Stimulated activated CD8-positive, alpha-beta memory T cell treated with anti-CD3 and anti-CD28 coated beads, Interleukin-7, amount 100 ng/mL, for 4 hours (primary cell): ENCODE measurements around the gene STT3A.
"Not testable (repeated sequence)": the region's sequence is repeated elsewhere in the genome, so short reads cannot be mapped to it uniquely, and the experiment has no call there.

Experiments
- DNase-seq, 2 donors: peaks; one replicate each; pipeline ENCODE4 v3.0.0-alpha.2; 2020; ENCODE audit warnings: low read depth in 2 of 2

STT3A gene

DNA sequence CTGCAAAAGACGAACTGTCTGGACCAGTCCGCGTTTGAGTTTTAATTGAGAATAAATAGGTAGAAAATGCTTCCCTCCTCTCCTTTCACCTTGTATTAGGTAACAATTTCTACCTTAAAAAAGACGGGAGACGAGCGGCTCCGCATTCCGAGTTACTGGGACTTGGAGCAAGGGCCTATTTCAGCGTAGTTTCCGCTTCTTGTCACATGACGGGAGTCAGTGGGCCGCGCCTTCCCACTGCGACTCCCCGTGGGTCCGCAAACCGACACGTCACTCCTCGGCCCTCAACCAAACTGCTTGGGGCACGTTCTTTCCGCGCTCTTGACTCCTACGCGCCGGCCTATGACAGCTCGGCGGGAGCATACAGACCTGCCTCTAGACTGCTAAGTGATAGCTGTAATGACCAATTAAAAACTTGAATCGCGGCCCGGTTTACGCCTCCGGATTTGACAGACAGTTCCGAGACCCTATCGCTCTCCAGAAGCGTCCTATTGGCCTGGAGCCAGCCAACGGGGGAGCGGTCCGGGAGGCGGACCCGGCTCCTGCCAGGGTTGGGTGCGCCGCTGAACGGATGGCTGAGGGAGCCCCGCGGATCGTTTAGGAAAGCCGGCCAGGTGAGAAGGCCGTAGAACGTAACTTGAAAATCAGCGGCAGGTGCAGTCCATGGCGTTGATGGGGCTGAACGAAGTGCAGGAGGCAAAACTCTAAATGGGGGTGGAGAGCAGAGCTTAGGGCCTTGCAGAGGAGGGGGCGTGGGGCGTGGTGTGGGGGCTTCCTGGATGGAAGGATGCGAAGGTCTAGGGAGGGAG is at the start of gene STT3A:
Gene STT3A, plus strand, starts transcription at position 548 of the 809 bp plus-strand sequence. CDS start 3,064 bp downstream, outside the sequence.
- peak; percentile 98 to 99 for DNase-seq

- DNase-seq: no peak
Measured at GRCh38 chr11:125550780-125551179, 41.9 kb upstream of the STT3A start.

DNA sequence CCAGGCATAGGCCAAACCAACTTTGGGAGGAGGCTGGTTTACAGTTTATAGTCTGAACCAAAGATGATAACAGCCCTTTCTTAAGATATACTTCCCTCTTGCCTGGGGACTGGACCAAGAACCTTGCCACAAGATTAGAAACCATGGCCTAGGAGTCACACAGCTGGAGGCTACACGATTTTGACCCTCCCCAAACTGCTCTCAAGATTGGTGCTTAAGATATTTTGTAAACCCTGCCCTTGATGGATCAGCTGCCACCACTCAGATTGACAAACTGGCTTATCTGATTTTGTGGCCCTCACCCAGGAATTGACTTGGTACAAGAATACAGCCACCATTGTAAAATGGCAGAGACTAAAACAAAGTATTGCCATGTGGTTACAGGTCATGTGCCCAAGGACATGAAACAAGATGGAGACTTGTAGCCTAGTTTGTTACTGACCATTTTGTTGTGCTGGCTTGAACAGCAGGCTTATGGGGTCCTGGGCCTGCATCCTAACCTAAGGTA is 40.8 kb upstream of the STT3A start:
- no peak for DNase-seq

DNA sequence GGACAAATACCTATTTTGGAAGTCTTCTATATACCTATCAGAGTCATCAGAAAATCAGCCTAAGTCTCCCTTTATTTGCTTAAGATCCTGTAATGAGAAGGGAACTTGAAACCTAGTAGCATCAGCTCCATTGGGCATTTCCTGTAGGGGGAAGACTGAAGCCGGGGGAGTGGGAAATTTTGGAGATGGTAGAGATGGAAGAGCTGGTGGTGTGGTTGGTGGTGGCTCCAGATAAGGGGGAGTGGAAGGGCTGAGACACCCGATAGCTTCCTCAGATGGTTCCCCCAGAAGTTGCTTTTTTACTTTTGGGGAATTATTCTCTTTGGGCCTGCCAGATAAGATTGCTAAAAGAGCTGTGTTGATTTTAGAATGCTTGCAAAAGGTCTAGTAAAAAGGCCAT is 39.7 kb upstream of the STT3A start:
- no peak for DNase-seq

GRCh38 chr11:125553357-125553756 is 39.3 kb upstream of the STT3A start:
- no peak for DNase-seq

DNA sequence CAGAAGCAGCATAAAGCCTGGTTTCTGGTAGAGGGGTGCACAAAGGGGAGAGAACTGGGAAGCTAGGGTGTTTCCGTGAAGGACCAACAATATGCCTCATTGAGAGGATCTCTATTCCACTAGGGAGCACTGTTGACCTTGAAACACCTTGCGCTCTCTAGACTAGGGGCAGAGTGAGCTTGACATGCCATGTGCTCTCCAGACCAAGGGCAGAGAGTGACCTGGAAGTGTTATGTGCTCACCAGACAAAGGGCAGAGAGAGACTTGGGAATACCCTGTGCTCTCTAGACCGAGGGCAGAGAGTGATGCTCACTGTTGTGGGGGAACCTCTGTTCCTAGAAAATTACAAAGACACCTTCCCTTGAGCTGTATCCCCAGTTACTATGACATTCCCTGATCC is 38.6 kb upstream of the STT3A start:
- DNase-seq: no peak

DNA sequence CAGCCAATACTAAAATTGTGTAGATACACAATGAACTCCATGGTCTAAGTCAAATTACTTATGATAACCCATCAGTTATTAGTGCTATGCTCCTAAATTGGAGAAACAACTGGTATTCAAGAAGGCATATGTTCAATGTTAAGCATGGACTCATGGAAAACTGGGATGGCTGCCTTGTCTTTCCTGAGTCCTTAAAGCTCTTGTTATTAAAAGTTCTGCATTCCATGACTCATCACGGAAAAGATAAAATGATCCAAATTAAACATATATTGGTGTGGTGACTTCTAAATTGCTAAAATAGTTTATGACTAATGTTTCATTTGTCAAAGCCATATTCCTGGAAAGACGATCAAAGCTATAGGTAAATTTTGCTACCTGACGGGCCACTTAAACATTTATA is 32.8 kb upstream of the STT3A start:
- no peak for DNase-seq

DNA sequence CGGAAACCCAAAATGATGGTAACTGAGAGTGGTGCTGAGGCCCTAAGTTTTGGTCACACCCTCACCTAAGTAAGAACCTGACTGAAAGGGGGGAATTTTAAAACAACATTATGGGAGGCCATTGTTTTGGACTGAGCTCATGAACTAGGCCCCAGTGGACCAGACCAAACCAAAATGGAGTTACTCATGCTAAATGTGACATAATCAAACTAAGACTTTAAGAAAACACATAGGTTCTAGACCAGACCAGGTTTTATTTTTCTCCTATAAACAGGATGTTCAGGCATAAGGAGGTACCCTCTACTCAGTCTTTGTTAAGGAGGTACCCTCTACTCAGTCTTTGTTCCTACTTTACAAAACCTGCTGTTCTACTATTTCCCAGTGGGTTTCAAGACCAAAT is 30.7 kb upstream of the STT3A start:
- no peak for DNase-seq

GRCh38 chr11:125562430-125562829 is 30.2 kb upstream of the STT3A start:
- DNase-seq: no peak

- DNase-seq: no peak
Measured at GRCh38 chr11:125564357-125564756, 28.3 kb upstream of the STT3A start.

DNA sequence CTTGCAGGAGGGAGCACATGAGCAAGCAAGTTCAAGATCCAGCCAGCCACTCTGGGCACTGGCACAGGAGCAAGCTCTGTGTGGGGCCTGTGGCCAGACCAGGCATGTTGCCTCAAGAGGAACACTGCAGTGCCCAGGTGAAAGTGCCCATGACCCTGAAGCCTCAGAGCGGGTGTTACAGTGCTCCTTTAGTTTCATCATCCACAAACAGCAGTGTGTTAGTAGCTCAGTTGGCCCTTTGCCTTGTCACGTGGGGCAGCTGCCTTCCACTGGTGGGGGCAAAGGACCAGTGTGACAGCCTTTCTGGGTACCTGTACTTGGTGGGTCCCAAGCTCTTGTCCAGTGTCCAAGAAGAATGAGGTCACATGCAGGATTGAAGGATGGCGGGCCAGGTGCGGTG is 26.4 kb upstream of the STT3A start:
- DNase-seq: no peak

- peak; percentile 75 to 86 for DNase-seq
Measured at GRCh38 chr11:125568970-125569914, 23.4 kb upstream of the STT3A start, which contains the start of gene EI24. EI24 (plus strand) TSS chr11:125569477; CDS start chr11:125572528, 3,051 bp downstream.

GRCh38 chr11:125569915-125570621 is 22.6 kb upstream of the STT3A start:
- no peak for DNase-seq

DNA sequence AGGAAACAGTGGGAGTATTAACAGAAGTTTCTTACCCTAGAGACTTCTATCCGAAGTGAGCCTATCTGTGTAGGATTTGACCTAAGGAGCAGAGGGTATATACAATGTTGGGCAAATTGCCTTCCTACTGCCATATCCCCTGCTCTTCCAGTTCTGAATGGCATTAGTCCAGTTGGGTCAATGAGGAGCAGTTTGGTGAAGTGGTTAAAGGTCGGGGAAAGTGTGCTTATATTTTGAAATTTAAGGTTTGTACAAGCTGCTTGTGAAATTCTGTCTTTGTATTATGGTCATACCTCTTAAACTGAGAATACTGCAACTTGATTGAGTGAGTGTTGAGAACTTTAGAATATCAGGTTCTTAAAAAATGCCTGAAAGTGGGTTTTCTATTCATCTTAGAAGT is 21.7 kb upstream of the STT3A start:
- DNase-seq: no peak

DNA sequence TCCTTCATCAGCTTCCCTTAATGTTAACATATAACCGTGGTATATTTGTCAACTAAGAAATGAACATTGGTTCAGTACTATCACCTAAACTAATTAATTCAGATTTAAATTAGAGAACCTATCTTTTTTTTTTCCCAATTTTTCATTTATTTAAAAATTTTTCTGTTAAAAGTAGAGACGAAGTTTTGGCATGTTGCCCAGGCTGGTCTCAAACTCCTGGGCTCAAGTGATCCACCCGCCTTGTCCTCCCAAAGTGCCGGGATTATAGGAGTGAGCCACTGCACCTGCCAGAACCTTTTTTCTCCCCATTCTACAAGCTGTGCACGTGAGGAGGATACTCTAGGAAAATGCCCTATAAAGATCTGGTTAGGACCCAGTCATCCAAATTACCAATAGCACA is 19.7 kb upstream of the STT3A start:
- DNase-seq: no peak

GRCh38 chr11:125577181-125577580 is 15.5 kb upstream of the STT3A start:
- not testable (repeated sequence) for DNase-seq

DNA sequence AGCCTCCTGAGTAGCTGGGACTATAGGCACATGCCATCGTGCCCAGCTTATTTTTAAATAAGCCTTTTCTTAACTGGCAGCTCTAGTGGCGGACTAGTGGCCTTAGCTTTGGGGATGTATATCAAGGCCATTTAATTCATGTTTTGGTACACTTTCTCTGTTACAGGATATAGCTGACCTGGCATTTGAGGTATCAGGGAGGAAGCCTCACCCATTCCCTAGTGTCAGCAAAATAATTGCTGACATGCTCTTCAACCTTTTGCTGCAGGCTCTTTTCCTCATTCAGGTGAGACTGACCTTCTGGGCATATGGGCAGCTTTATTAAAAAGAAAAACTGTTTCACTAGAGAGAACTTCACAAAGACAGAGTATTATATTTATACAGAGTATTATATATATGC is 13.9 kb upstream of the STT3A start:
- DNase-seq: no peak

GRCh38 chr11:125579811-125580210 is 12.8 kb upstream of the STT3A start:
- DNase-seq: no peak

DNA sequence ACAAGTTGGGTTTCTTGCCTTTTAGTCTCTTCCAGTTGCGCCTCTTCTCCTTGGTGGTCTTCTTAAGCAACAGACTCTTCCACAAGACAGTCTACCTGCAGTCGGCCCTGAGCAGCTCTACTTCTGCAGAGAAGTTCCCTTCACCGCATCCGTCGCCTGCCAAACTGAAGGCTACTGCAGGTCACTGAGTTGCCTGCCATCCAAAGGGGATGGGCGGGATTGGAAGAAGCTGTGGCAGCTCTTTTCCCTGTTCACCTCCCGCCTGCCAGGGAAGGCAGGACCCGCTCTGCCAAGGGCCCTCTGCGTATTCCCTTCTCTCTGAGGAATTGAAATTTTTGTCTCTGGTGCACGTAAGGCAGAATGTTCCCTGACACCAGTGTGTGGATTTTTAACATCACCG is 9.2 kb upstream of the STT3A start:
- no peak for DNase-seq

DNA sequence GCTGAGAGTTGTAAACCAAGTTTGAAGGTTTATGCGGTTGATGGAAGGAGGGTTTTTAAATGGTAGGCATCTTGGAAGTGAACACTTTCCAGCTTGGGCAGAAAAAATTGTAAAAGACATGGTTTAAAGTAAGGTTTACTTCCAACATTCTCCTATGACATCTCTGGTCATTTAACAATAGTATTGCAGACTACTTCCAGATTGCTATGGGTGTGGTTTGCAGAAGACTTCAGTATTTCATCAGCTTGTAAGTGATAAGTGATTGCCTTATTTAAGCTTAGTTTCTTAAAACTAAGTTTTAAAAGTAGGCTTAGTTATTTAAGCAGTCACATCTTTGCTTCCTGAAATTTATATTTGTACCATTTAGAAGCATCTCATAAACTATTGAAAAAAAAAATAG is 7.2 kb upstream of the STT3A start:
- DNase-seq: no peak

- no peak for DNase-seq
Measured at GRCh38 chr11:125586623-125587022, 6.0 kb upstream of the STT3A start.

GRCh38 chr11:125587480-125587879 is 5.2 kb upstream of the STT3A start:
- no peak for DNase-seq
